Left lung (tissue), 10 donors: ENCODE data around the gene OR5T2. TPM values are rescaled to one million over a fixed set of nuclear protein-coding genes. Genes with fewer than 3 reads are reported as not detected.

ENCODE experiments used
- ATAC-seq: fragments of 200-7000 bp; cut with Tn5 transposase; one replicate; pipeline ENCODE4 v1.9.1; 2020; ENCODE audit warnings: moderate library complexity
- DNase-seq, 4 donors: peaks; one replicate each; pipeline ENCODE4 v3.0.0-alpha.2; 2013 to 2020
- H3K27ac ChIP-seq, 2 donors: fragments of 200-600 bp; sonication (generic) in 1 of 2; one replicate each; pipeline versions ENCODE4 v1.5.0 to v1.8.0; 2020 to 2021
- H3K27me3 ChIP-seq, 2 donors: fragments of 200-600 bp; sonication (generic) in 1 of 2; one replicate each; pipeline versions ENCODE4 v1.5.0 to v1.8.0; 2020 to 2021
- H3K36me3 ChIP-seq, 2 donors: fragments of 200-600 bp; sonication (generic) in 1 of 2; one replicate each; pipeline versions ENCODE4 v1.5.0 to v1.8.0; 2020 to 2021
- H3K4me1 ChIP-seq, 2 donors: fragments of 200-600 bp; one replicate each; pipeline ENCODE4 v1.8.0; 2021
- H3K4me3 ChIP-seq, 2 donors: fragments of 200-600 bp; sonication (generic) in 1 of 2; one replicate each; pipeline versions ENCODE4 v1.5.0 to v1.8.0; 2020 to 2021; ENCODE audit warnings: mild to moderate bottlenecking in 1 of 2
- H3K9me3 ChIP-seq, 2 donors: fragments of 200-600 bp; sonication (generic) in 1 of 2; one replicate each; pipeline versions ENCODE4 v1.5.0 to v1.8.0; 2020 to 2021
- CTCF ChIP-seq, 2 donors: fragments of 200-600 bp; sonication (generic) in 1 of 2; IDR thresholded peaks; one replicate each; pipeline versions ENCODE4 v1.5.0 to v1.8.0; 2021; ENCODE audit warnings: antibody characterized with exemption in 2 of 2
- intact Hi-C, 2 donors: fragments of 100-400 bp; cut with DNase I; formaldehyde crosslinking; loops; one replicate each; pipeline versions ENCODE4 v1.11.2 to v1.14.2; 2022
- polyA plus RNA-seq, 6 donors: library from polyadenylated mRNA; unstranded; fragments of 120-200 nt; gene quantifications; one replicate each; pipeline ENCODE4 v1.2.1, GENCODE V29; 2013; ENCODE audit not compliant: insufficient read length in 6 of 6
- total RNA-seq, 2 donors: library from RNA; stranded (reverse); fragmentation: NEBNext Ultra II Directional; extraction: Animal tissue kit (Norgen Biotek cat#: 25700); gene quantifications; one replicate each; pipeline ENCODE4 v1.2.1, GENCODE V29; 2021
- donor health status: DM: no; HTN: yes; CAD: no.
- donor health status: DM: no; HTN: no; CAD: no.

The OR5T2 gene
- total and polyA plus RNA-seq, 8 donors = not detected

GRCh38 chr11:56214537-56214936 is 19.5 kb downstream of the OR5T2 start:
- DNase-seq = no peak
- intact Hi-C loops = no loop called here
- Histone ChIP-seq H3K9me3 (peaks cover 0 to 32% of the 10 kb centered on the region in 2 donors), H3K4me1 (no peaks in the 10 kb centered on the region), H3K27me3 (no peaks in the 10 kb centered on the region), H3K4me3 (no peak overlapping the region), H3K36me3 (no peaks in the 10 kb centered on the region), H3K27ac (no peak overlapping the region)
- no peak for ATAC-seq
- no peak for TF ChIP-seq CTCF (IDR thresholded peaks at IDR 0.05)

- no peaks in the 10 kb centered on the region for H3K4me1 ChIP-seq
- intact Hi-C loops = no loop called here
- H3K9me3 ChIP-seq = peaks cover 0 to 6% of the 10 kb centered on the region in 2 donors
- TF ChIP-seq CTCF (IDR thresholded peaks at IDR 0.05) = no peak
- no peak for ATAC-seq
- H3K27me3 ChIP-seq = no peaks in the 10 kb centered on the region
- no peaks in the 10 kb centered on the region for H3K36me3 ChIP-seq
- no peak for DNase-seq
- no peak overlapping the region for H3K27ac ChIP-seq
- no peak overlapping the region for H3K4me3 ChIP-seq
Observed at GRCh38 chr11:56207790-56208189, 26.3 kb downstream of the OR5T2 start.

- Histone ChIP-seq H3K27ac (no peak overlapping the region), H3K27me3 (no peaks in the 10 kb centered on the region), H3K36me3 (no peaks in the 10 kb centered on the region), H3K9me3 (no peaks in the 10 kb centered on the region), H3K4me3 (no peak overlapping the region), H3K4me1 (no peaks in the 10 kb centered on the region)
- ATAC-seq = no peak
- intact Hi-C loops = no loop called here
- TF ChIP-seq CTCF (IDR thresholded peaks at IDR 0.05) = no peak
- DNase-seq = no peak
Observed at GRCh38 chr11:56197367-56197766, 36.7 kb downstream of the OR5T2 start.

GRCh38 chr11:56196705-56197104 is 37.4 kb downstream of the OR5T2 start:
- no peak for ATAC-seq
- intact Hi-C loops = no loop called here

GRCh38 chr11:56188602-56189001 is 45.5 kb downstream of the OR5T2 start:
- Histone ChIP-seq H3K27me3 (no peaks in the 10 kb centered on the region), H3K4me1 (no peaks in the 10 kb centered on the region), H3K9me3 (peaks cover 0 to 14% of the 10 kb centered on the region in 2 donors), H3K36me3 (no peaks in the 10 kb centered on the region), H3K4me3 (no peak overlapping the region), H3K27ac (no peak overlapping the region)
- no peak for TF ChIP-seq CTCF (IDR thresholded peaks at IDR 0.05)
- DNase-seq (no peak), ATAC-seq (no peak)
- intact Hi-C loops = no loop called here

More at GRCh38 chr11:56196705-56197104, 37.4 kb downstream of the OR5T2 start:
- TF ChIP-seq CTCF (IDR thresholded peaks at IDR 0.05) = no peak
- H3K36me3 ChIP-seq = no peaks in the 10 kb centered on the region
- H3K27ac ChIP-seq = no peak overlapping the region
- H3K9me3 ChIP-seq = peaks cover 0 to 3% of the 10 kb centered on the region in 2 donors
- no peaks in the 10 kb centered on the region for H3K27me3 ChIP-seq
- H3K4me3 ChIP-seq = no peak overlapping the region
- no peaks in the 10 kb centered on the region for H3K4me1 ChIP-seq
- no peak for DNase-seq
